Inflammatory macrophage treated with lipopolysaccharide for 4 hours (primary cell): ENCODE data around the gene TEX10.

Experiments used
- DNase-seq: peaks from one replicate; pipeline ENCODE4 v3.0.0-alpha.2; 2020

Gene TEX10

GRCh38 chr9:100346836-100347235, 5.9 kb downstream of the TEX10 start:
- DNase-seq = no peak

- no peak for DNase-seq
These were observed 10.9 kb downstream of the TEX10 start for GRCh38 chr9:100341889-100342288.

- DNase-seq = no peak
These were observed 12.5 kb downstream of the TEX10 start for GRCh38 chr9:100340224-100340623.

- peak; percentile 40 for DNase-seq
These were observed 14.0 kb downstream of the TEX10 start for GRCh38 chr9:100338736-100339135.

- peak; percentile 59 for DNase-seq
These were observed 28.0 kb downstream of the TEX10 start for GRCh38 chr9:100324594-100325200.

- peak; percentile 52 for DNase-seq
These were observed 29.7 kb downstream of the TEX10 start for GRCh38 chr9:100322954-100323536.

GRCh38 chr9:100317706-100318105, 35.0 kb downstream of the TEX10 start:
- no peak for DNase-seq

GRCh38 chr9:100315561-100315960, 37.2 kb downstream of the TEX10 start:
- DNase-seq = no peak

GRCh38 chr9:100309992-100310391, 42.8 kb downstream of the TEX10 start:
- no peak for DNase-seq

- DNase-seq = no peak
These were observed 43.7 kb downstream of the TEX10 start for GRCh38 chr9:100308965-100309564.

- DNase-seq = no peak
These were observed 45.7 kb downstream of the TEX10 start for GRCh38 chr9:100307080-100307479.

GRCh38 chr9:100306283-100306682, 46.5 kb downstream of the TEX10 start:
- no peak for DNase-seq

- no peak for DNase-seq
These were observed 49.0 kb downstream of the TEX10 start for GRCh38 chr9:100303747-100304146.

GRCh38 chr9:100298378-100298777, 54.4 kb downstream of the TEX10 start:
- DNase-seq = no peak

- DNase-seq = no peak
These were observed 56.3 kb downstream of the TEX10 start for GRCh38 chr9:100296407-100296806.

GRCh38 chr9:100295240-100295639, 57.5 kb downstream of the TEX10 start:
- no peak for DNase-seq

- no peak for DNase-seq
These were observed 57.9 kb downstream of the TEX10 start for GRCh38 chr9:100294806-100295205.

GRCh38 chr9:100294341-100294740, 58.4 kb downstream of the TEX10 start:
- no peak for DNase-seq

- DNase-seq = no peak
These were observed 60.3 kb downstream of the TEX10 start for GRCh38 chr9:100292414-100292813.

GRCh38 chr9:100290714-100291113, 62.0 kb downstream of the TEX10 start:
- DNase-seq = no peak

GRCh38 chr9:100287186-100287585, 65.6 kb downstream of the TEX10 start:
- no peak for DNase-seq

GRCh38 chr9:100286257-100286656, 66.5 kb downstream of the TEX10 start:
- peak; percentile 26 for DNase-seq

- DNase-seq = no peak
These were observed 67.1 kb downstream of the TEX10 start for GRCh38 chr9:100285601-100286000.

GRCh38 chr9:100285080-100285479, 67.7 kb downstream of the TEX10 start:
- no peak for DNase-seq

- no peak for DNase-seq
These were observed 68.5 kb downstream of the TEX10 start for GRCh38 chr9:100284247-100284646.
